ENCODE results near the gene GNG13.

DNA sequence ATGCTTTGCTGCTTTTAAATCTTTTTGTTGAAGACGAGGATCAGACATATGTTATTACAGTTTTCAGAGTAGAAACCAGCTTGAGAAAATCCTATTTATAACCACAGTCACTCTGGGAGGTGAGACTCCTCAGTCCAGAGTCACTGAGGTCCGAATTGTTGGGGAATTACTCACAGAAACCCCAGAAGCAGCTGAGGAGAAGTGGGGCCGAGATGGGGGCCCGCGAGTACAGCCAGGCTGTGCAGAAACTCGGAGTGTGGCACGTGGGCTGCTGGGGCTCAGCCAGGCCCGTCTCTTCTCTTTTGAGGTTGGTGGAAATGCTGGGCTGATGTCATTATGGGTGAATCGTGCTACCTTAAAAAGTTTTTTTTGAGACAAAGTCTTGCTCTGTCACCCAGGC, 14.4 kb upstream of the GNG13 start:
- no peak for TF ChIP-seq POLR2A (IDR thresholded peaks at IDR 0.05)
- TF ChIP-seq, protein P1, sequence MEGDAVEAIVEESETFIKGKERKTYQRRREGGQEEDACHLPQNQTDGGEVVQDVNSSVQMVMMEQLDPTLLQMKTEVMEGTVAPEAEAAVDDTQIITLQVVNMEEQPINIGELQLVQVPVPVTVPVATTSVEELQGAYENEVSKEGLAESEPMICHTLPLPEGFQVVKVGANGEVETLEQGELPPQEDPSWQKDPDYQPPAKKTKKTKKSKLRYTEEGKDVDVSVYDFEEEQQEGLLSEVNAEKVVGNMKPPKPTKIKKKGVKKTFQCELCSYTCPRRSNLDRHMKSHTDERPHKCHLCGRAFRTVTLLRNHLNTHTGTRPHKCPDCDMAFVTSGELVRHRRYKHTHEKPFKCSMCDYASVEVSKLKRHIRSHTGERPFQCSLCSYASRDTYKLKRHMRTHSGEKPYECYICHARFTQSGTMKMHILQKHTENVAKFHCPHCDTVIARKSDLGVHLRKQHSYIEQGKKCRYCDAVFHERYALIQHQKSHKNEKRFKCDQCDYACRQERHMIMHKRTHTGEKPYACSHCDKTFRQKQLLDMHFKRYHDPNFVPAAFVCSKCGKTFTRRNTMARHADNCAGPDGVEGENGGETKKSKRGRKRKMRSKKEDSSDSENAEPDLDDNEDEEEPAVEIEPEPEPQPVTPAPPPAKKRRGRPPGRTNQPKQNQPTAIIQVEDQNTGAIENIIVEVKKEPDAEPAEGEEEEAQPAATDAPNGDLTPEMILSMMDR (IDR thresholded peaks at IDR 0.05) = no peak

All from right lobe of liver (tissue), 4 donors.